Activated CD4-positive, CD25-positive, alpha-beta regulatory T cell (primary cell): ENCODE results near the gene USB1.

Source experiments
- DNase-seq, 4 experiments: peaks; one replicate each; lab custom pipeline; 2025; lab: John Stamatoyannopoulos, UW

USB1 gene

DNA sequence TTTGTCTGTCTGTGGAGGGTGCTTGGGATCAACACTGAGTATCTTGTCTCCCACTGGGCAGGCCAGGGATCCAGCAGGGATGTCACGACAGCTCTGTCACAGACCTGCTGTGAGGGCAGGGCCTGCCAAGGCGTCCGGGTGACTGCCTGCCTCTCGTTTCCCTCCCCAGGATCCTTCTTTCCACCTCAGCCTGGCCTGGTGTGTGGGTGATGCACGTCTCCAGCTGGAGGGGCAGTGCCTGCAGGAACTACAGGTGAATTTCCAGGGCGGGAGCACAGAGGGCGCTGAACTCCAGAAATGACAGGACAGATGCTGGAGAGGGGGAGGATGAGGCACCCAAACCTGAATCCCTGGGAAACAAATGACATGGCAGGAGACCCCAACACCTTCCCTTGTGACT, 17.6 kb downstream of the USB1 start:
- no peak for DNase-seq

GRCh38 chr16:58019866-58020538, 18.8 kb downstream of the USB1 start:
- no peak for DNase-seq

DNA sequence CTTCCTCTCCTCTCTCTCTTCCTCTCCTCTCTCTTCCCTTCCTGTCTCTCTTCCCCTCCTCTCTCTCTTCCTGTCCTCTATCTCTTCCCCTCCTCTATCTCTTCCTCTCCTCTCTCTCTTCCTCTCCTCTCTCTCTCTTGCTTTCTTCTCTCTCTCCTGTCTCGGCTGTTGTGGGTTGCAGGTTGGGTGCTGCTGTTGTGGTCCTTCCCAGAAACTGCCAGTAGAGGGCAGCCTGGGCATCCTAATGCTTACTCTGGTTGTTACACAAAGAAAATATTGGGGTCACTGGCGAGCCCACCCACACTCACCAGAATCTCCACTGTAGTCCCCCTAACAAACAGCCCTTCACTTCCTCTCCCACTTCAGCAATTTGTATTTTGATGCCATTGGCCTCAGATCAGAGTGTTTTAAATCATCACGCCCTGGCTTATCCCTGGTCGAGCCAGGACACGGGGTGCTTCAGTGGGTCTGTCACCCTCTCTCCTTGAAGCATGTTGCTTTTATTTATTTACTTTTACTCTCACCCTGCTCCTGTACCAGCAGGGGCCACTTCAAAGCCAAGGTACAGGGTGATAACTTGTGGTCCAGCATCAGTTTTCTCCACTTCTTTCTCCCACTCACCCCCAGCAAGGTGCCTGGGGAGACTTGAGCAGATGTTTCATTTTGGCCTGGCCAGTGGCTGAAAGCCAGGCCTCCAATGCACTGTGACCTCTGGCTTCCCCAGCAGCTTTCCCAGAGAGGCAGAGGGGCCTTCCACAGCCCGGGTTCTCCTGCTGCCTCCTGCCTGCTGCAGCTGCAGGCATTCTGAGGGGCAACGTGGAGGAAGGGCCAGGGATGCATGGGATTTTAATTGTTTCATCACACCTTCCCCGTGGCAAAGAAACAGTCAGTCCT, 19.7 kb downstream of the USB1 start:
- DNase-seq, result peak; percentile 11 to 47 (median 24)

DNA sequence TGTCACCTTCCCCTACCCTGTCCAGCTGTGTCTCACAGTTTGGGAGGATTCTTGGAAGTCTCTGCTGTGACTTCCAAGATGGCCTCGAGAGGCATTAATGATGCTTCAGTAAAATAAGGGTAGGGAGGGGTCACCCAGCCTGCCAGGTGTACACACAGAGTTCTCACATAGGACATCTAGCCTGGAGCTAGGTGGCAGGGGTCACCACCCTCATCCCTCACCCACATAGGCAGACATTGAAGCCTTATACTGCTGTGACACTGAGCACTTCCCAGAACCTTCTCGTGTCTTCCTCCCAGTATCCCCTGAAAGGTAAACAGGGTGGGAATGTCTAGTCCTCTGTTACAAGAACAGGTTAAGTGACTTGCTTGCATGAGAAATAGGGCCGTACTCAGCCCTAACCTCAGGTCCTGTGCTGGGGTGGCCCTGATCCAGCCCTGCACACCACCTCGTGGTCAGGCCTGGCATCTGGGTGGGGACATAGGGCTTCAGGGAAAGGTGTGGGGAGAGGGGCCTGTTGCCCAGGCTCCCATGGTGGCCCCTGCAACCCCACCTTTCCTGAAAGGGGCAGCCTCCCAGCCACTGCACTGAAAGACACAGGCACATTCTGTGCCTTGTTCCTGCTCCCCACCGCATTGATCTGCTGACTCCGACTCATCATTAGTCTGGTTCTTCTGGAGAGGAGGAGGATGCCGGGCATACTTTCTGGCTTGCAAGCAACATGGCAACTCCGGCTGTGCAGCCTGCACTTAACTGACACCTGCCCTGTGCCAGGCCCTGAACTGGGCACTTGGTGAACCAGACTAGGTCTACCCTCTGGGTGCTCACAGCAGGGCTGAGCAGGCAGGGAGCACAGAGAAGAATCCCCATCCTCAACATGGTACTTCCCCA, 20.7 kb downstream of the USB1 start:
- DNase-seq, result no peak

DNA sequence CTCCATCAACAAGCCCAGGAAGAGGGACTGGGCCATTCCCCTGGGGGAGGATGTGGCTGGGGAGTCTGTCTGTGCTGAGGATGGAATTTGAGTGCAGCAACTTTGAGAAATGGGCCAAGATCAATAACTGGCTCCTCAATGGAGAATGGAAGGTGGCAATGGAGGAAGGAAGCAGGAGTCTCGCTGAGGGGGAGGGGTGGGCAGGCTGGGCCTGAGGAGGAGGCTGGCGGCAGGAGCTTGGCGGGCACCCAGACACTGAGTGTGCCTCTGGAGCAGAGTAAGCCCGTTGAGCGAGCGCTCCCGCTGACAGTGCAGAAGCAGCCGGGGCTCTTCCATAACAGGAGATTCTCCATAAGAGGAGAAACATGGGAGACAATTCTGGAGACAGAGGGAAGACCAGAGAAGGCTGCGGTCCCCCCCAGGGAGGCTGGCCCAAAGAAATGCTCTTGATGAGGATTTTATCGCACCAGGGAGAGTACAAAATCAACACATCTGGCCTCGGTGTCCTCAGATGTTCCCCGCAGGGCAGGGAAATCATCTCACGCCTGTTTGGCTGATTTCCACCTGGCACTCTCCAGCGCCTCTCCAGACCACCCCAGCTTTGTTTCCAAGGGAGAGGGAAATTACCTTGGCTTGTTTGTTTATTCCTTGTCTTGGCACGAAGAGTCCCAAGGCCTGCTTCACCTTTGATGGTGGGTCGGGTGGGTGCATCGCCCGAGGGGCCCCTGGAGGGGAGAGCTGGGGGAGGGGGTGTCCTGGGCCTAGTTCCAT, 21.6 kb downstream of the USB1 start:
- no peak for DNase-seq

DNA sequence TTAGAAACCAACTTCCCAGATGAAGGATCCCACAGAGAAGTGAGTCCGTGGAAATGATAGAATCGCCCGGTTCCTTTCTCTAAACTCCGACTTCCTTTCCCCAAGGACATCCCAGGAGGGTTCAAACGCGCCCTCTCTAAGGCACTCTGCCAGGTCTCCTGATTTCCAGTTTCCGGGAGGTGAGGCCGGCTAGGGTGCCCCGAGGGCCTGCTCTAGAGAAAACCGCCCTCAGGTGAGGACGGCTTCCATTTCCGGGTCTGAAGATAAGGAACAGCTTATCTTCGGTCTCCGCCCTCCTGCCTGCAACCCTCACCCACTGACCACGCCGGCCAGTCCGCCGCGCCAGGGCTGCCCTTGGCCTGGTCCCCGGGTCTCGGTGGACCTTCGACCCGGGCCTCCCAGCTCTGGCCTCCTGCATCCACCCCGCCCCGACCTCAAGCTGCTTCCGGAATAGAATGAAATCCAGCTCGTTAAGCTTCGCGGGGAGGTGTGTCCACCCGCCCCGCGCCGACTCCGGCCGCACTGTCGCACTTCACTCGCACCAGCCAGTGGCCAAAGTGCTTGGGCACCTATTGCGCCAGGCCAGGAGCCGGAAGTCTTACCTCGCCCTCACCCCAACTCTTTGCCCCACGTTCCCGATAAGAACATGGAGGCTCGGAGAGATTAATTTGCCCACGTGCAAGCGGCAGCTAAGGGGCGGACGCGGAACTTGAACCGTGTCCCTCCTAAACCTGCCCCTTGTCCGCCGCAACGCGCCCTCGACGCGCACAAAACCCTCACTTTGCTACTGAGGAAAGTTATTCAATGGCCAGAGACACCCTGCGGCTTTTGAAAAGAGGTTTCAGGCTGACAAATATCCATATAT, 23.5 kb downstream of the USB1 start:
- no peak for DNase-seq

DNA sequence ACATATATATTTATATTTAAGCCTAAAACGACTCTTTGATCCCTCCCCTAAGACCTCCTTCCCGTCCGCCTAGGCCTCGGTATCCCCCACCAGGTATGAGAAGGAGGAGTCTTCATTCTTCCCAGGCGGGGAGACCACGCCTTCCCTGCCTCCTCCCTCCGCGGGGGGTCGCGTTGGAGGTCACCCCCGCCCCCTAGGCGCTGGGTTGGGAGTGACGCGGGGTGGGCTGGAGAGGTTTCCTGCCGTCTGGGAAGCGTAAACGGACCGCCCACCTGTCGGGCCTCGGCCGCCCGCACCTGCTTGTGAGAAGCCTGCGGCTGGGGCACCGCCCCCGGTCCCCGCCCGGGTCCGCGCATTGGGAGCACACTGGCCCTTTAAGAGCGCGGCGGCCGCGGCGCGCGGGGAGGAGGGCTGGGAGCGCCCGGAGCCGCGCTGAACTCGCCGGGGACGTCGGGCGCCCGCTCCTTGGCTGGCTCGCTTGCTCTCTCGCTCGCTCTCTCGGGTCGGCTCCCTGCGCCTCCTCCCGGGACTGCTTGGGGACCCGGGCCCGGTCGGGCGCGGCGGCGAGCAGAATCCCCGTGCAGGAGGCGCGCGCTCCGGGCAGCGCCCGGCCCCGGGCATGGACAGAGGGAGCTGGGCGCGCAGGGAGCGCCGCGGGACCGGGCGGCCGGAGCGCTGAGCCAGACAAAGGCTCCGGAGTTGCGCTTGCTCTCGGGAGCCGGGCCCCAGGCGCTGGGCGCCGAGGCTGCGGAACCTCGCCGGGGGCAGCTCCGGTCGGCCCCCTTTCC, 24.3 kb downstream of the USB1 start, which contains the start of gene MMP15:
Gene MMP15 (plus strand): TSS at position 404 of the 788 bp plus-strand sequence. CDS start 597 bp downstream, outside the sequence.
- peak; percentile 23 to 39 (median 32) for DNase-seq

DNA sequence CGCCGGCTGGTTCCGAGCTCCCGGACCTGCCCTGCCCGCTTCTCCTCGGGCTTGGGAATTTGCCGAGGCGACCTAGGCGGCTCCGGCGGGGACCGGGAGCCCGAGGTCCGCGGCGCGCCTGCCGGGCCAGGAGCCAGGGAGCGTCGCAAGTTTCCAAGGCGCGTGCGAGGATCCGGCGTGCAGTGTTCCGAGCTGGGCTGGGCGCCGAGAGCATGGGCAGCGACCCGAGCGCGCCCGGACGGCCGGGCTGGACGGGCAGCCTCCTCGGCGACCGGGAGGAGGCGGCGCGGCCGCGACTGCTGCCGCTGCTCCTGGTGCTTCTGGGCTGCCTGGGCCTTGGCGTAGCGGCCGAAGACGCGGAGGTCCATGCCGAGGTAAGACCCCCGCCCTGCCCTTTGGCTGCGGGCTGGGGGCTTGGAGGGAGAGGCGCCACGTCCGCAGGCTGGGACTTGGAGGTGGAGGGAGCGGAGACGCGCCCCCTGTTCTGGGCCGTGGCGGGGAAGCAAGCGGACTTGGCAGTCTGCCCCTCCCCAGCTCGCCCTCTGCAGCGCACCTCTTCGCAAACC, 25.0 kb downstream of the USB1 start:
- no peak for DNase-seq

DNA sequence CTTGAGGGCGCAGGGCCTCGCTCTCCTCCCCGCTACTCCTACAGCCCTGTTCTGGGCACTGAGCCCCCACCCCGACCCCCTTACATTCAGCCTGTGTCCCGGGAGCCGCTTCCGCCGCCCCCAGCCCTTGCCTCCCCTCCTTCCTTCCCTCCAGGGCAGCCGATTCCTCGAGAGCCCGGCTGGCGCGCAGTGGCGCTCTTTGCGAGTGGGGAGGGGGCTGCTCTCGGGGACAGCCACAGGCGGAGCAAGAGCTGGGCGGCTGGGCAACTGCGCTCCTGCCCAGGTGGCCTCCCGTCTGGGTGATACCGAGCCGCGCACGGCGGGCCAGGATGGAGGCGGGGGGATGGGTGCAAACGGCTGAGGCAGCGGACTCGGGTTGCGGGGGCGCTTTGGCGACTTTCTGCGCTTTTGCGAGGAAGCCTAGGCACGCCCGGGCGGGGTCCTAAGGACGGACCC, 25.5 kb downstream of the USB1 start:
- no peak for DNase-seq

DNA sequence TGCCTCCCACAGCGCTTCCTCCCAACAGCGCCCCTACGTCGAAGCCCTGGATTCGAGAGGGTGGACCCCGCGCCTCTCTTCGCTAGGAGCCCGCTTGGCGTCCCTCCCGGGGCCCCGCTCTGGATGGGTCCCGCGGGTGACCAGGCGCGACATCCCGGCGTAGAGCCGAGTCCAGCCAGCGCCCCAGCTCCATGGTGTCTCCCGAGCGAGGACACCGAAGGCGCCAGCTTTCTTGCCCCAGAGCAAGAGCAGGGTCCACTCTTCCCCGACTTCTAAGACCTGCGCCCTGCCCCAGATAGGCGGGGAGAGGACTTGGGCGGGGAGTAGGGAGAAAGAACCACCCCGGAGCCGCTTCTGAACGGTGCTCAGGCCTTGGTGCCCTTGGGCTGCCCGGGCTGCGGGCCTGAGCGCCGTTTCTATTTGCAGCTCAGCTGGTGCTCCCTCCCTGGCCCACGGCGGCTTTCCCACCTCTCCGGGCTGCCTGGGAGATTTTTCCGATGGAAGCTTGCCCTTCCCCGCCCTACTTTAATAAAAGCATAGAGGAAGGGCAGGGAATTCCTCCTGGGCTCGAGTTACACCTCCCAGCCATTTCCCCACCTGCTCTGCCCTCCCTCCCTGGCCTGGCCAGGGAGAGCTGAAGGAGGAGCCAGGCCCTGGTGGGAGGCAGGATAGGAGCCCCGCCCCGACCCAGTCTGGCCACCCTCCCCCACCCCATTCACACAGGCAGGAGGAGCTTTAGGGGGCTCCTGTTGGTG, 26.1 kb downstream of the USB1 start:
- no peak for DNase-seq

GRCh38 chr16:58027916-58028455, 26.8 kb downstream of the USB1 start:
- DNase-seq, result no peak

- no peak for DNase-seq
Observed at GRCh38 chr16:58028541-58029070, 27.4 kb downstream of the USB1 start.

- no peak for DNase-seq
Observed at GRCh38 chr16:58029410-58029809, 28.2 kb downstream of the USB1 start.

- DNase-seq, result no peak
Observed at GRCh38 chr16:58030136-58030840, 29.1 kb downstream of the USB1 start.

GRCh38 chr16:58031016-58031800, 30.0 kb downstream of the USB1 start:
- no peak for DNase-seq

DNA sequence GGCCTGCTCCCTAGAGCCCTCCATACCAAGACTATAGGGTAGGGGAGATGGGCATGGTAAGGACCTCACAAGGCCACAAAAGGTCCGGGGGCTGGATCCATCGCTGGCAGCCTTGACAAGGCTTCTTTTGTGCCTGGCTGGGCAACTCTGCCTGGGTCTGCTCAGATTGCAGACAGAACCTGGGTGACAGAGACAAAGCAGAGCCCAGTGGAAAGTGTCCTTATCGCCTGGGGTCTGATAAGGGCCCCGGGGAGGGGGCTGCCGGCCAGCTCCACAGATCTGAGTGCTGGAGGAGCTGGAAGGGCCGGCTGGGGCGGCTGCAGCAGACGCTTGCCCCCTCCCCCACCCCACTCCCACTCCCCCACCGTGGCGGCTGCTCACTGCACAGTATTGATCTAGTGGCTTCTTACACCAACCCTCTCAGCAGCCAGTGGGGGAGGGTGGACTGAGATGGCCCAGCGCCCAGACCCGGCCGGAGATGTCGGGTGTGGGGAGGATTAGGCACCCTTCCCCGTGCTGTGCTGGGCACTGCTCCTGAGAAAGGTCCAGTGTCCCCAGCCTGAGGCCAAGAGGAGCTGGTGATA, 31.6 kb downstream of the USB1 start:
- DNase-seq, result no peak
